Muscle layer of duodenum (tissue), 2 donors: Measurements from ENCODE around the gene LRRC37A2.
"Not testable (repeated sequence)": the region's sequence is repeated elsewhere in the genome, so short reads cannot be mapped to it uniquely, and the experiment has no call there.

Experiments
- H3K27ac ChIP-seq: one replicate; pipeline ENCODE4 v1.7.0; 2013; ENCODE audit warnings: mild to moderate bottlenecking, low read length
- H3K27me3 ChIP-seq: one replicate; pipeline ENCODE4 v1.7.0; 2013; ENCODE audit warnings: low read depth, mild to moderate bottlenecking, control low read depth, low read length
- H3K36me3 ChIP-seq, 2 donors: one replicate each; pipeline ENCODE4 v1.7.0; 2013; ENCODE audit warnings: low read length in 2 of 2, control low read depth in 1 of 2, mild to moderate bottlenecking in 1 of 2; ENCODE audit not compliant: insufficient read depth in 2 of 2, control insufficient read depth in 1 of 2
- H3K4me1 ChIP-seq, 2 donors: one replicate each; pipeline ENCODE4 v1.7.0; 2013; ENCODE audit warnings: low read length in 2 of 2, mild to moderate bottlenecking in 2 of 2, control low read depth in 1 of 2, moderate library complexity in 1 of 2; ENCODE audit not compliant: insufficient read depth in 2 of 2, control insufficient read depth in 1 of 2
- H3K4me3 ChIP-seq, 2 donors: one replicate each; pipeline ENCODE4 v1.7.0; 2013; ENCODE audit warnings: low read length in 2 of 2, low read depth in 1 of 2, mild to moderate bottlenecking in 1 of 2
- H3K9me3 ChIP-seq, 2 donors: one replicate each; pipeline ENCODE4 v1.7.0; 2013; ENCODE audit warnings: low read length in 2 of 2, control low read depth in 1 of 2, mild to moderate bottlenecking in 1 of 2; ENCODE audit not compliant: control insufficient read depth in 1 of 2
- donor health status: healthy.

LRRC37A2 gene

GRCh38 chr17:46560048-46560447 lies 47.8 kb downstream of the LRRC37A2 start:
- H3K9me3 ChIP-seq, H3K4me1 ChIP-seq, H3K27me3 ChIP-seq, H3K36me3 ChIP-seq, H3K27ac ChIP-seq, H3K4me3 ChIP-seq: not testable (repeated sequence)

- H3K36me3 ChIP-seq, H3K4me3 ChIP-seq: not testable (repeated sequence)
Observed at GRCh38 chr17:46566284-46566683, 54.0 kb downstream of the LRRC37A2 start.

GRCh38 chr17:46566980-46567379 lies 54.7 kb downstream of the LRRC37A2 start:
- not testable (repeated sequence) for H3K27ac ChIP-seq

More at GRCh38 chr17:46566284-46566683, 54.0 kb downstream of the LRRC37A2 start:
- not testable (repeated sequence) for H3K9me3 ChIP-seq, H3K27ac ChIP-seq, H3K27me3 ChIP-seq, H3K4me1 ChIP-seq

GRCh38 chr17:46571796-46572195 lies 59.5 kb downstream of the LRRC37A2 start:
- H3K9me3 ChIP-seq, H3K27ac ChIP-seq: not testable (repeated sequence)

More at GRCh38 chr17:46566980-46567379, 54.7 kb downstream of the LRRC37A2 start:
- not testable (repeated sequence) for H3K4me1 ChIP-seq, H3K9me3 ChIP-seq, H3K36me3 ChIP-seq, H3K4me3 ChIP-seq, H3K27me3 ChIP-seq

GRCh38 chr17:46579083-46580075 lies 67.1 kb downstream of the LRRC37A2 start, which contains the start of gene ARL17A:
ARL17A (minus strand) TSS chr17:46579691; CDS start chr17:46576322, 3,369 bp downstream.
- not testable (repeated sequence) for H3K27me3 ChIP-seq, H3K4me3 ChIP-seq, H3K4me1 ChIP-seq, H3K9me3 ChIP-seq, H3K27ac ChIP-seq, H3K36me3 ChIP-seq

More at GRCh38 chr17:46571796-46572195, 59.5 kb downstream of the LRRC37A2 start:
- not testable (repeated sequence) for H3K36me3 ChIP-seq, H3K4me1 ChIP-seq, H3K4me3 ChIP-seq, H3K27me3 ChIP-seq

- H3K27ac ChIP-seq, H3K4me1 ChIP-seq, H3K9me3 ChIP-seq, H3K36me3 ChIP-seq, H3K4me3 ChIP-seq, H3K27me3 ChIP-seq: not testable (repeated sequence)
Observed at GRCh38 chr17:46580082-46580481, 67.8 kb downstream of the LRRC37A2 start.

- H3K36me3 ChIP-seq, H3K27ac ChIP-seq, H3K27me3 ChIP-seq, H3K9me3 ChIP-seq, H3K4me3 ChIP-seq, H3K4me1 ChIP-seq: not testable (repeated sequence)
Observed at GRCh38 chr17:46585444-46585843, 73.2 kb downstream of the LRRC37A2 start.

GRCh38 chr17:46590157-46591146 lies 78.2 kb downstream of the LRRC37A2 start, which contains the start of gene NSF:
NSF (plus strand) TSS chr17:46590669; CDS start chr17:46590776, 107 bp downstream.
- not testable (repeated sequence) for H3K9me3 ChIP-seq, H3K27me3 ChIP-seq, H3K27ac ChIP-seq, H3K4me3 ChIP-seq, H3K4me1 ChIP-seq, H3K36me3 ChIP-seq

GRCh38 chr17:46591332-46591731 lies 79.1 kb downstream of the LRRC37A2 start:
- H3K27ac ChIP-seq, H3K4me1 ChIP-seq, H3K9me3 ChIP-seq, H3K36me3 ChIP-seq, H3K4me3 ChIP-seq, H3K27me3 ChIP-seq: not testable (repeated sequence)

GRCh38 chr17:46598344-46598931 lies 86.2 kb downstream of the LRRC37A2 start:
- H3K4me3 ChIP-seq, H3K36me3 ChIP-seq, H3K27me3 ChIP-seq, H3K9me3 ChIP-seq, H3K27ac ChIP-seq, H3K4me1 ChIP-seq: not testable (repeated sequence)

- not testable (repeated sequence) for H3K27ac ChIP-seq, H3K36me3 ChIP-seq, H3K4me1 ChIP-seq, H3K27me3 ChIP-seq, H3K9me3 ChIP-seq, H3K4me3 ChIP-seq
Observed at GRCh38 chr17:46600767-46601166, 88.5 kb downstream of the LRRC37A2 start.
